Kidney (tissue), 14 donors: ENCODE measurements around the gene DUS4L. TPM values are rescaled to one million over a fixed set of nuclear protein-coding genes. Genes with fewer than 3 reads are reported as not detected.

Experiments
- DNase-seq, 5 donors: peaks; one replicate each; pipeline ENCODE4 v3.0.0-alpha.2; 2013 to 2020
- FAIRE-seq: peaks from 2 replicates; lab custom pipeline; 2012; peaks lifted over from hg19 to GRCh38; lab: Jason Lieb, UNC
- H3K27ac ChIP-seq, 2 donors: one replicate each; pipeline ENCODE4 v1.7.0; 2013; ENCODE audit warnings: low read depth in 2 of 2, low read length in 2 of 2, inconsistent platforms in 1 of 2
- H3K27me3 ChIP-seq: one replicate; pipeline ENCODE4 v1.7.1; 2013; ENCODE audit warnings: low read length, inconsistent platforms; ENCODE audit not compliant: control insufficient read depth, insufficient read depth
- H3K36me3 ChIP-seq, 3 donors: one replicate each; pipeline versions ENCODE4 v1.7.0 to v1.7.1; 2013; ENCODE audit warnings: low read length in 3 of 3, control low read depth in 1 of 3, inconsistent platforms in 1 of 3; ENCODE audit not compliant: insufficient read depth in 3 of 3, control insufficient read depth in 2 of 3
- H3K4me1 ChIP-seq, 3 donors: one replicate each; pipeline versions ENCODE4 v1.7.0 to v1.7.1; 2013; ENCODE audit warnings: low read length in 3 of 3, inconsistent platforms in 1 of 3, low read depth in 1 of 3; ENCODE audit not compliant: control insufficient read depth in 2 of 3, insufficient read depth in 2 of 3
- H3K4me3 ChIP-seq, 3 donors: one replicate each; pipeline versions ENCODE4 v1.7.0 to v1.8.1; 2013; ENCODE audit warnings: low read length in 3 of 3, control low read depth in 1 of 3, inconsistent platforms in 1 of 3
- H3K9ac ChIP-seq, 3 donors: one replicate each; pipeline versions ENCODE4 v1.7.0 to v1.7.1; 2013; ENCODE audit warnings: low read length in 3 of 3, control low read depth in 1 of 3, inconsistent platforms in 1 of 3
- H3K9me3 ChIP-seq, 3 donors: one replicate each; pipeline versions ENCODE4 v1.7.0 to v1.7.1; 2013; ENCODE audit warnings: low read length in 3 of 3, control low read depth in 1 of 3, inconsistent platforms in 1 of 3; ENCODE audit not compliant: control insufficient read depth in 2 of 3, insufficient read depth in 1 of 3
- intact Hi-C: fragments of 100-400 bp; cut with DNase I; formaldehyde crosslinking; loops from one replicate; pipeline ENCODE4 v1.11.1; 2022
- polyA plus RNA-seq: library from polyadenylated mRNA; stranded (reverse); fragments of 350-450 nt; fragmentation: Illumina TruSeq; extraction: RNeasy Lipid Tissue Mini Kit (QIAGEN cat#74804); gene quantifications from one replicate; pipeline ENCODE4 v1.2.3, GENCODE V29; 2014; ENCODE audit warnings: low read depth, low replicate concordance; ENCODE audit not compliant: insufficient read depth
- total RNA-seq: library from RNA; stranded (reverse); fragmentation: NEBNext Ultra II Directional; extraction: Animal tissue kit (Norgen Biotek cat#: 25700); gene quantifications from one replicate; pipeline ENCODE4 v1.2.1, GENCODE V29; 2021
- TF ChIP-seq, protein P1 (sequence below): IDR thresholded peaks from 3 replicates; pipeline ENCODE4 v1.5.1; 2012; ENCODE audit warnings: mild to moderate bottlenecking, moderate library complexity, borderline replicate concordance; ENCODE audit not compliant: insufficient read depth; ENCODE audit errors: extremely low read depth
- donor health status: control.
- donor health status: control.
- donor health status: control.
- donor health status: control.
- donor health status: control.
- donor health status: DM: yes; HTN: yes; CAD: no.
- donor health status: Normal renal cell carcinoma (clear cell type).

DUS4L gene
- total and polyA plus RNA-seq, 2 donors from 2014 or later = 7.3 to 8.4 TPM

DNA sequence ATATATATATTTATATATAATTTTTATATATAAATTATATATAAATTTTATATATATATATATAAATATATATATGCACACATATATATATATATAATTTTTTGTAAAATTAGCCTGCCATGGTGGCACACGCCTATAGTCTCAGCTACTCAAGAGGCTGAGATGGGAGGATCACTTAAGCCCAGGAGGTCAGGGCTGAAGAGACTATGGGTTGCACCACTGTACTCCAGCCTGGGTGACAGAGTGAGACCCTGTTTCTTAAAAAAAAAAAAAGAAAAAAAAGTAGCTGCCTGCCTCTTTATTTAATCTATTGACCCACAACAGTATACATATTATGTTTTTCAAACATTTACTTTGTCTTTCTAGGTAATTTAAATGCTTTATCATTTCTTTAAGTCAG lies 35.5 kb downstream of the DUS4L start:
- Histone ChIP-seq H3K4me1 (peaks cover 0 to 5% (median 2%) of the 10 kb centered on the region in 3 donors), H3K27me3 (no peaks in the 10 kb centered on the region), H3K36me3 (peaks cover 0 to 5% (median 3%) of the 10 kb centered on the region in 3 donors), H3K9me3 (no peaks in the 10 kb centered on the region), H3K27ac (no peak overlapping the region), H3K4me3 (no peak overlapping the region), H3K9ac (no peak overlapping the region)
- DNase-seq (no peak), FAIRE-seq (no peak)
- intact Hi-C loops = no loop called here
- TF ChIP-seq, protein P1, sequence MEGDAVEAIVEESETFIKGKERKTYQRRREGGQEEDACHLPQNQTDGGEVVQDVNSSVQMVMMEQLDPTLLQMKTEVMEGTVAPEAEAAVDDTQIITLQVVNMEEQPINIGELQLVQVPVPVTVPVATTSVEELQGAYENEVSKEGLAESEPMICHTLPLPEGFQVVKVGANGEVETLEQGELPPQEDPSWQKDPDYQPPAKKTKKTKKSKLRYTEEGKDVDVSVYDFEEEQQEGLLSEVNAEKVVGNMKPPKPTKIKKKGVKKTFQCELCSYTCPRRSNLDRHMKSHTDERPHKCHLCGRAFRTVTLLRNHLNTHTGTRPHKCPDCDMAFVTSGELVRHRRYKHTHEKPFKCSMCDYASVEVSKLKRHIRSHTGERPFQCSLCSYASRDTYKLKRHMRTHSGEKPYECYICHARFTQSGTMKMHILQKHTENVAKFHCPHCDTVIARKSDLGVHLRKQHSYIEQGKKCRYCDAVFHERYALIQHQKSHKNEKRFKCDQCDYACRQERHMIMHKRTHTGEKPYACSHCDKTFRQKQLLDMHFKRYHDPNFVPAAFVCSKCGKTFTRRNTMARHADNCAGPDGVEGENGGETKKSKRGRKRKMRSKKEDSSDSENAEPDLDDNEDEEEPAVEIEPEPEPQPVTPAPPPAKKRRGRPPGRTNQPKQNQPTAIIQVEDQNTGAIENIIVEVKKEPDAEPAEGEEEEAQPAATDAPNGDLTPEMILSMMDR = no peak

DNA sequence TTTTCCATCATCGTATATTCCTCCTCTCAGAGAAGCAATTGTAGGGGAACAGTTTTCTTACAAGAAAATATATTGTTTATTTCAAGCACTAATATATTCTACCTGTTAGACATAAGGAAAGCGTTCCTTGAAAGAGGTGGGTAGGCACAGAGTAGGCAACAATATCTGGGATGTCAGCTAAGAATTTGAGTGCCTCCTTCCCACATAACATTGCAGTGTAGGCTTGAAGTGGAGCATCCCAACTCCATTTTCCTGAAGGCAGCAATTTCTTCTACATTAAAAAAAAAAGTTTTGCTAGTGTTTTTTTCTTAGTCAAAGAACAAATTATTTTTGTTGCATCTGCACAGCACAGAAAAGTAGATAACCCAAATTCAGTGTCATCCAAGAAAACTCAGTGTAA lies 37.0 kb downstream of the DUS4L start:
- H3K4me1 ChIP-seq = no peaks in the 10 kb centered on the region
- DNase-seq (no peak), FAIRE-seq (no peak)
- no peaks in the 10 kb centered on the region for H3K27me3 ChIP-seq
- TF ChIP-seq, protein P1 = no peak
- H3K27ac ChIP-seq = no peak overlapping the region
- H3K9ac ChIP-seq = no peak overlapping the region
- no peak overlapping the region for H3K4me3 ChIP-seq
- no peaks in the 10 kb centered on the region for H3K9me3 ChIP-seq
- H3K36me3 ChIP-seq = peaks cover 0 to 3% (median 0%) of the 10 kb centered on the region in 3 donors
- intact Hi-C loops = no loop called here

DNA sequence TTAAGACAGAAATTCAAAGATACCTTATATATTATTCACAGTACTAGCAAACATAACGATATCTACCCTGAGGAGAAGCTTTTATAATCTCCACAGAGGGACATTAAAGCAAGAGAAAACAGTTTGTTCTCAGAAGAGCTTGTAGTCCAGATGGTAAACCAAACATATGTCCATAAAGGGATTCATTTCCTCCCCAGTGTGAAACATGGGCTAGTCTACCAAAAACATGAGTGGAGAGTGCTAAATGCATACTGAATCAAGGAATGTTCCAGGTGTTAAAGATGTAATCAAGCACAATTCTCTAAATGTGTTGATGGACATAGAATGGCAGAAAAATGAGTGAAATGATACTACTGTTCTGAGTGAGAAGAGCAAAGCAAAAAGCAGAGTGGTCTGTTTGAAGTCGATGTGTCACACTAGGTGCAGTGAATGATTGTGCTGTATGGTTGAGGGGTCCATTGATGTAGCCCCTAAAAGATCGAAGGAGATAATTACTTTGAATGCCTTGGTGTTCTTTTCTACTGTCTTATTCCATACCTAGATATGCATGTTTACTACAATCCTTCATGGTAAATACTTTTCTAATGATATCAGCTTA lies 41.5 kb downstream of the DUS4L start:
- no peak for DNase-seq
- H3K27ac ChIP-seq = no peak overlapping the region
- H3K4me3 ChIP-seq = no peak overlapping the region
- intact Hi-C loops = no loop called here
- H3K9me3 ChIP-seq = no peaks in the 10 kb centered on the region
- no peak overlapping the region for H3K9ac ChIP-seq
- FAIRE-seq = no peak
- H3K36me3 ChIP-seq = peaks cover 0 to 3% (median 0%) of the 10 kb centered on the region in 3 donors
- TF ChIP-seq, protein P1 = no peak
- no peaks in the 10 kb centered on the region for H3K4me1 ChIP-seq
- H3K27me3 ChIP-seq = no peaks in the 10 kb centered on the region

DNA sequence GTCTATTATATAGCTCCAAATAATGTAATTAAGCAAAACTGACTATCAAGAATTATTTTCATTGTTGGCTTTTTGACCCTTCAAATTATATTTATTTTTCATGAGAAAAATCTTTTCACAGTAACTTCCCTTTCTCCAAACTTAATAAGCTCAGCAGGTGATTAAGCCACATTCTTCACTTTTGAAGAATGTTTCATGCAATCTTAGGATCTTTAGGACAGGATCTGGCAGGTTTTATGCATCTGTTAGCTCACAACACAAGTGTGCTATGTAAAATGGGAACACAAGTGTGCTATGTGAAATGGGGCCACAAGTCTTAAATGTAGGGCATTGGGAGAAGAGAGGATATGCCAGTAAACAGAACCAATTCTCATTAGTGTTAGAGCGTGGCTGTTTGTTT lies 42.5 kb downstream of the DUS4L start:
- H3K4me1 ChIP-seq = no peaks in the 10 kb centered on the region
- TF ChIP-seq, protein P1 = no peak
- no peak overlapping the region for H3K9ac ChIP-seq
- no peak overlapping the region for H3K27ac ChIP-seq
- no peak for DNase-seq
- no peak overlapping the region for H3K4me3 ChIP-seq
- H3K36me3 ChIP-seq = peaks cover 0 to 3% (median 0%) of the 10 kb centered on the region in 3 donors
- no peaks in the 10 kb centered on the region for H3K27me3 ChIP-seq
- no peaks in the 10 kb centered on the region for H3K9me3 ChIP-seq
- no peak for FAIRE-seq
- intact Hi-C loops = no loop called here
